ENCODE data around the gene NR1D2.
A peak's percentile ranks its signal among the peaks of the same experiment; 100 is the strongest.

NR1D2 gene

DNA sequence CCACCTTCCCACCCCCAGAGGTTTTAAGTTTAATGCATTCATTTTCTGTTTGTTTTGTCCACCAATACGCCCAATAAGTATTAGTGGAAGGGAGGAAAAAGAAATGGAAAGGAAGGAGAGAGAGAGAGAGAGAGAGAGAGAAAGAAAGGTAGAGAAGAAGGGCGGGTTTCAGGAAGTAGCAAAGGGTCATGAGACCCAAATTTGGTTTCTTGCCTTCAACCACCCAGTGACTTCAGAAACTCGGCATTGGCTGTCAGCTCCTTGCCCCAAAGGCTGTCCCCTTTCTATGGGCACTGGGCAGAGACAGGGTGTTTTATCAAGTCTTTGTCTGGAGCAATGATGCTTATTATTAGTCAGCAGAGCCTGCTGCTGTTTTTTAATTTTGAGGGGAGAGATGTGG lies 13.5 kb upstream of the NR1D2 start:
- no peaks in the 10 kb centered on the region for H3K36me3 ChIP-seq (ENCODE audit: control insufficient read depth, insufficient read depth, low read length)
- no peaks in the 10 kb centered on the region for H3K9me3 ChIP-seq (ENCODE audit: control insufficient read depth, low read length)
- no peak overlapping the region for H3K27ac ChIP-seq (ENCODE audit: low read depth, low read length, severe bottlenecking)
- H3K4me3 ChIP-seq (ENCODE audit: extremely low read depth, insufficient read depth, low read length, poor library complexity, severe bottlenecking): no peak overlapping the region
- WGBS, 2 experiments (ENCODE audit: insufficient coverage in 2 of 2): 90 to 100% methylated on average over 2 to 3 of the region's 3 CpGs
- H3K4me1 ChIP-seq (ENCODE audit: control insufficient read depth, insufficient read depth, low read length, poor library complexity, severe bottlenecking): peaks cover 7% of the 10 kb centered on the region

DNA sequence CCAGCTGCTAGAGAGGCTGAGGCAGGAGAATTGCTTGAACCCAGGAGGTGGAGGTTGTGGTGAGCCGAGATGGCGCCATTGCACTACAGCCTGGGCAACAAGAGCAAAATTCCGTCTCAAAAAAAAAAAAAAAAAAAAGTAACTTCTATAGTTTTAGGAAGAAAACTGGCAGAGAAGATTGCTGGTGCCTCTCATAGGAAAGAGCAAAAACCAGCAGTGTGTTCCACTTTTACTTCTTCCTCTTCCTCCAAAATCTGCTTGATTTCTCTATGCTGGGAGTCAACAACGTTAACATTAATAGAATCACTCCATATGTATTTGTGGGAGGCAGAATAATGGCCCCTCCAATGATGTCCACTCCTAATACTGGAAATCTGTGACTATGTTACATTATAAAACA lies 12.5 kb upstream of the NR1D2 start:
- Histone ChIP-seq H3K9me3 (ENCODE audit: control insufficient read depth, low read length) (no peaks in the 10 kb centered on the region), H3K4me1 (ENCODE audit: control insufficient read depth, insufficient read depth, low read length, poor library complexity, severe bottlenecking) (peaks cover 7% of the 10 kb centered on the region), H3K36me3 (ENCODE audit: control insufficient read depth, insufficient read depth, low read length) (no peaks in the 10 kb centered on the region), H3K27ac (ENCODE audit: low read depth, low read length, severe bottlenecking) (no peak overlapping the region), H3K4me3 (ENCODE audit: extremely low read depth, insufficient read depth, low read length, poor library complexity, severe bottlenecking) (no peak overlapping the region)
- 93% methylated on average over 2 of the region's 4 CpGs; no CpG with 5 or more reads in 1 of the 2 experiments for WGBS, 2 experiments (ENCODE audit: insufficient coverage in 2 of 2)

DNA sequence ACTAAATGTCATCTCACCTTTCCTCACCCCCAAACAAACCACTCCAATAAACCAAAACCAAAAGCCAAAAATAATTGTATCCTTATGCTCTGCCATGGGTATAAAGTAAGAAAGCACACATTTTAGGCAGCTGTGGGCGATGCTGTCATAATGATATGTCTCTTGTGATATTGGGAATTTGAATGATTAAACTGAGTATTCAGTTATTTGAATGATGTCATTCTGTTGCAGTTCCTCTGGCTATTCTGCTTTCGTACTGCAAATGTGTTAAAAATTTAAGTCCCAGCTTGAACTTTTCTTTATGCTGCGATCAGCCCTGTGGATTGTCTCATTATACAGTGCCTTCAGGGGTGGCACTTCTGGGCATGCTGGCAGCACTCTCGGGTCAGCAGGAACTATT lies 10.8 kb upstream of the NR1D2 start:
- peaks cover 8% of the 10 kb centered on the region for H3K9me3 ChIP-seq (ENCODE audit: control insufficient read depth, low read length)
- H3K4me1 ChIP-seq (ENCODE audit: control insufficient read depth, insufficient read depth, low read length, poor library complexity, severe bottlenecking): peaks cover 2% of the 10 kb centered on the region
- H3K36me3 ChIP-seq (ENCODE audit: control insufficient read depth, insufficient read depth, low read length): no peaks in the 10 kb centered on the region
- 68 to 91% methylated on average over 3 to 4 of the region's 4 CpGs for WGBS, 2 experiments (ENCODE audit: insufficient coverage in 2 of 2)
- H3K4me3 ChIP-seq (ENCODE audit: extremely low read depth, insufficient read depth, low read length, poor library complexity, severe bottlenecking): no peak overlapping the region
- H3K27ac ChIP-seq (ENCODE audit: low read depth, low read length, severe bottlenecking): no peak overlapping the region

DNA sequence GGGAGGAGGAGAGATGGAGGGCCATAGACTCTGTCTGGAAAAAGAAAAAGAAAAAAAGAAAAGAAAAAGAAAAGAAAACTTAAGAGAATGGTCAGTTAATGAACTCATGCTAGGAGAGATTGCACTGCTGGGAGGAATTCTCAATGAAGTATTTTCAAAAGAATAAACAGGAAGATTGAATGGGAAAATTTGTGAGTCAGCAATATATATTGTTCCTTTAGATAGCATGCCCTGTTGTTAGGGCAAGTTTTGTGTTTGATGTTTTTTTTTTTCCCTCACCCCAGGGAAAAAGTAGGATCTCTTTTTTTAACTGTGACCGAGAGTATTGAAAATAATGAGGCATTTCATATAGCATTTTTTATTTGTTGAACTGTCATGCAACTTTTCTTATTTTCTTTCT lies 7.8 kb upstream of the NR1D2 start:
- H3K27ac ChIP-seq (ENCODE audit: low read depth, low read length, severe bottlenecking): no peak overlapping the region
- peaks cover 8% of the 10 kb centered on the region for H3K9me3 ChIP-seq (ENCODE audit: control insufficient read depth, low read length)
- H3K36me3 ChIP-seq (ENCODE audit: control insufficient read depth, insufficient read depth, low read length): no peaks in the 10 kb centered on the region
- no peaks in the 10 kb centered on the region for H3K4me1 ChIP-seq (ENCODE audit: control insufficient read depth, insufficient read depth, low read length, poor library complexity, severe bottlenecking)
- WGBS, 2 experiments (ENCODE audit: insufficient coverage in 2 of 2): no CpG with 5 or more reads among the region's 1 CpG
- H3K4me3 ChIP-seq (ENCODE audit: extremely low read depth, insufficient read depth, low read length, poor library complexity, severe bottlenecking): no peak overlapping the region

DNA sequence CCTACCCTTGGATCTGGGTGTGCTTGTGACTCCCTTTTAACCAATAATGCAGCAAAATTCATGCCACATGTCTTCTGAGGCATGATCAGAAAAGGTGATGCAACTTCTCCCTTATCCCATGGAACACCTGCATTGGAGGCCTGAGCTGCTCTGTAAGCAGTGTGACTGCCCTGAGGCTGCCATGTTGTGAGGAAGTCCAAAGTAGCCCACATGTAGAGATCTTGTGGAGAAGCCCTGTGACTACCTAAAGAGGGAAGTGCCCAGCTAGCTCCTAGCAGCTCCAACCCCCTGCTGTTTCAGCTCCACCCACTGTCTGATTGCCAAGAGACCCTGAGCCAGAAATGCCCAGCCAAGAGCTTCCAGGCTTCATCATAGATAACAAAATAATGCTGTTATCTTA lies 6.4 kb upstream of the NR1D2 start:
- Histone ChIP-seq H3K4me1 (ENCODE audit: control insufficient read depth, insufficient read depth, low read length, poor library complexity, severe bottlenecking) (no peaks in the 10 kb centered on the region), H3K9me3 (ENCODE audit: control insufficient read depth, low read length) (peaks cover 8% of the 10 kb centered on the region), H3K4me3 (ENCODE audit: extremely low read depth, insufficient read depth, low read length, poor library complexity, severe bottlenecking) (no peak overlapping the region), H3K27ac (ENCODE audit: low read depth, low read length, severe bottlenecking) (no peak overlapping the region), H3K36me3 (ENCODE audit: control insufficient read depth, insufficient read depth, low read length) (no peaks in the 10 kb centered on the region)

DNA sequence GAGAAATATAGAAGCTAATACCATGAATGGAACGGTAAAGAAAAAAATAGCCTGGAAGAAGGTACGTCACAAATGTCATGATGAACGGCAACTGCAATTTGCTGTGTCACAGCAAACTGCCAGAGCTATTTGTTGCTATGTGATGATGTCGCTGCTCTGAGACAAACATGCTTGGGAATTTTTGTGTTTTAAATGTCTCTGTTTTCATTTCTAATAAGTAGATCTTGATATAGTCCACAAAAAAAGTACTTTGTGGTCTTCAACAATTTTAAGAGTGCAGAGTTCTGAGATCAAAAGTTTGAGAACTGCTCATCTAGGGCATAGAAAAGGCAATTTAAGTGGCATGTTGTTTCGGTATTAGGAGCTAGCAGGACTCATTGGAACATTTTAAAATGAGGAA lies 4.3 kb upstream of the NR1D2 start:
- H3K27ac ChIP-seq (ENCODE audit: low read depth, low read length, severe bottlenecking): peak overlapping the region; percentile 57
- H3K36me3 ChIP-seq (ENCODE audit: control insufficient read depth, insufficient read depth, low read length): no peaks in the 10 kb centered on the region
- peaks cover 8% of the 10 kb centered on the region for H3K9me3 ChIP-seq (ENCODE audit: control insufficient read depth, low read length)
- no peak overlapping the region for H3K4me3 ChIP-seq (ENCODE audit: extremely low read depth, insufficient read depth, low read length, poor library complexity, severe bottlenecking)
- no peaks in the 10 kb centered on the region for H3K4me1 ChIP-seq (ENCODE audit: control insufficient read depth, insufficient read depth, low read length, poor library complexity, severe bottlenecking)
- WGBS, 2 experiments (ENCODE audit: insufficient coverage in 2 of 2): 83 to 90% methylated on average over 3 to 4 of the region's 5 CpGs

DNA sequence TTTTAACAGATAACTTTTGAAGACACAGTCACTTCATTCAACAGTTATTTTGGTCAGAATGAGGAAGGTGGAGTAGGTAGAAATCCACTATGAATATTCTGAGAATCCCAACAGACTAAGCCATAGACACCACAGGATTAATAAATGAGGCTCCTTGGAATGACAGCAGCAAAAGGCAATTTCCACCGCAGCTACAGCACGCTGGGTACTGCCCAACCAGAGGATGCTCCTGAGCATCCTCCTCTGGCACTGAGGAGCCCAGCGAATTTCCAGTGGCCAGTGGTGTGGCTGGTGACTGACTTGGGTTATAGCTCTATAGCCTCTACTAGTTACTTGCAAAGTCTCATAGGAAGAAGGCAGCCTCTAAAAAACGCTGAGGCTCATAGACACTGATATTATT lies 3.6 kb upstream of the NR1D2 start:
- H3K4me3 ChIP-seq (ENCODE audit: extremely low read depth, insufficient read depth, low read length, poor library complexity, severe bottlenecking): no peak overlapping the region
- whole genome bisulfite sequencing, 2 experiments (ENCODE audit: insufficient coverage in 2 of 2): 71 to 86% methylated on average over 2 to 3 of the region's 4 CpGs
- H3K27ac ChIP-seq (ENCODE audit: low read depth, low read length, severe bottlenecking): no peak overlapping the region
- H3K4me1 ChIP-seq (ENCODE audit: control insufficient read depth, insufficient read depth, low read length, poor library complexity, severe bottlenecking): peaks cover under 1% of the 10 kb centered on the region
- peaks cover 8% of the 10 kb centered on the region for H3K9me3 ChIP-seq (ENCODE audit: control insufficient read depth, low read length)
- H3K36me3 ChIP-seq (ENCODE audit: control insufficient read depth, insufficient read depth, low read length): no peaks in the 10 kb centered on the region

DNA sequence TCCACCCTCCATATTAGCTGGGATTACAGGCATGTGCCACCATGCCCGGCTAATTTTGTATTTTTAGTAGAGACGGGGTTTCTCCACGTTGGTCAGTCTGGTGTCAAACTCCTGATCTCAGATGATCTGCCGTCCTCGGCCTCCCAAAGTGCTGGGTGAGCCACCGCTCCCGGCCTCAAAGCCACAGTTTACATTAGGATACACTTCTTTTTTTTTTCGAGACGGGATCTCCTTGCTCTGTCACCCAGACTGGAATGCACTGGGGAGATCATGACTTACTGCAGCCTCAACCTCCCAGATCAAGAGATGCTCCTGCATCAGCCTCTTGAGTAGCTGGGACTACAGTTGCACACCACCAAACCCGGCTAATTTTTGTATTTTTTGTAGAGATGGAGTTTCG lies 2.5 kb upstream of the NR1D2 start:
- Histone ChIP-seq H3K27ac (ENCODE audit: low read depth, low read length, severe bottlenecking) (no peak overlapping the region), H3K4me3 (ENCODE audit: extremely low read depth, insufficient read depth, low read length, poor library complexity, severe bottlenecking) (no peak overlapping the region), H3K9me3 (ENCODE audit: control insufficient read depth, low read length) (peaks cover 8% of the 10 kb centered on the region), H3K36me3 (ENCODE audit: control insufficient read depth, insufficient read depth, low read length) (no peaks in the 10 kb centered on the region), H3K4me1 (ENCODE audit: control insufficient read depth, insufficient read depth, low read length, poor library complexity, severe bottlenecking) (peaks cover 7% of the 10 kb centered on the region)
- 93% methylated on average over 7 to 10 of the region's 11 CpGs for WGBS, 2 experiments (ENCODE audit: insufficient coverage in 2 of 2)

DNA sequence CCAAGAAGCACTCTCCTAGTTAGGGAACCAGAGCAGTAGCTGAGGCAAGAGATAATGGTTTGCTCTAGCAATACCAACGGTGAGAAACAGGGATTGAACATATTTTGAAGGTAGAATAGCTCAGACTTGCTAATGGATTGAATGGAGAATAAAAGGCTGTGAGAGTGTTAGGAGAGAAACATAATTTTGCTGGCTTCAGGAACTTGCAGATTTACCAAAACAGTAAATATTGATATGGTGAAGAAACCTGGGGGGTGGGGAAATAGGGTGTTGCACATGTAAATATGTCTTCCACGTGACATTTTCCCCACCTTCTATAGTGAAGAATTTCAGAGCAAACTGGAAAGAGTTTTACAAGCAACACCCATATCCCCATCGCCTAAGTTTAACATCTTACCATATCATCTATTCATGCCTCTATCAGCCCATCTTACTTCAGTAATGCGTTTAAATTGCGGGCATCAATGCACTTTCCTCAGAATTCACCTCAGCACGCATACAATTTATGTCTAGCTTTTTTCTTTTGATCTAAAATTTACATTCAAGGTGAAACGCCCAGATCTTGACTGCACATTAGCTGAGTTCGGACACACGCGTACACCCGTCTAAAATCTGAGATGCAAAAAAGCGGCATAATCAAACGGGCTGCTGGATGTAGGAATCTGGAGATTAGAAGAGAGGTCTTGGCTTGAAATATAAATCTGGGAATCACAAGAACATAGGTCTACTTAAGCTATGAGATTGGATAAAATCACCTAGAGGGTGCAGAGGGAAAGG lies 891 bp upstream of the NR1D2 start:
- WGBS, 2 experiments (ENCODE audit: insufficient coverage in 2 of 2): 6 to 13% methylated on average over 6 to 10 of the region's 13 CpGs

DNA sequence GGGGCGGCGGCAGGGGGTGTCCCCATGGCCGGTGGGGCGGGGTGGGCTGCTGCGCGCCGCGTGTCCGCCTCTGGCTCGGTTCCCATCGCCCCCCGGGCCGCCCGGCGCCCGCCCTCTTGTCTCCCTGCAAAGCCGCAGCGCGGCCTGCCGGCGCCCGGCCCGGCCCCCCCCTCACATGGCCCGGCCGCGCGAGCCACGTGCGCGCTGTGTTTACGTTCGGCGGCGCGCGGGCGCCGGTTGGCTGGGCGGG lies 502 bp downstream of the NR1D2 start:
- 0% methylated on average over 24 of the region's 39 CpGs; no CpG with 5 or more reads in 1 of the 2 experiments for WGBS, 2 experiments (ENCODE audit: insufficient coverage in 2 of 2)
- Histone ChIP-seq H3K4me1 (ENCODE audit: control insufficient read depth, insufficient read depth, low read length, poor library complexity, severe bottlenecking) (peaks cover 12% of the 10 kb centered on the region), H3K36me3 (ENCODE audit: control insufficient read depth, insufficient read depth, low read length) (peaks cover 9% of the 10 kb centered on the region), H3K27ac (ENCODE audit: low read depth, low read length, severe bottlenecking) (peak overlapping the region; percentile 99), H3K4me3 (ENCODE audit: extremely low read depth, insufficient read depth, low read length, poor library complexity, severe bottlenecking) (peak overlapping the region; percentile 59), H3K9me3 (ENCODE audit: control insufficient read depth, low read length) (no peaks in the 10 kb centered on the region)

More for the DNA sequence above, 891 bp upstream of the NR1D2 start:
- no peaks in the 10 kb centered on the region for H3K9me3 ChIP-seq (ENCODE audit: control insufficient read depth, low read length)
- H3K36me3 ChIP-seq (ENCODE audit: control insufficient read depth, insufficient read depth, low read length): peaks cover 7% of the 10 kb centered on the region
- peak overlapping the region; percentile 67 for H3K27ac ChIP-seq (ENCODE audit: low read depth, low read length, severe bottlenecking)
- H3K4me1 ChIP-seq (ENCODE audit: control insufficient read depth, insufficient read depth, low read length, poor library complexity, severe bottlenecking): peaks cover 12% of the 10 kb centered on the region
- H3K4me3 ChIP-seq (ENCODE audit: extremely low read depth, insufficient read depth, low read length, poor library complexity, severe bottlenecking): peak overlapping the region; percentile 59

DNA sequence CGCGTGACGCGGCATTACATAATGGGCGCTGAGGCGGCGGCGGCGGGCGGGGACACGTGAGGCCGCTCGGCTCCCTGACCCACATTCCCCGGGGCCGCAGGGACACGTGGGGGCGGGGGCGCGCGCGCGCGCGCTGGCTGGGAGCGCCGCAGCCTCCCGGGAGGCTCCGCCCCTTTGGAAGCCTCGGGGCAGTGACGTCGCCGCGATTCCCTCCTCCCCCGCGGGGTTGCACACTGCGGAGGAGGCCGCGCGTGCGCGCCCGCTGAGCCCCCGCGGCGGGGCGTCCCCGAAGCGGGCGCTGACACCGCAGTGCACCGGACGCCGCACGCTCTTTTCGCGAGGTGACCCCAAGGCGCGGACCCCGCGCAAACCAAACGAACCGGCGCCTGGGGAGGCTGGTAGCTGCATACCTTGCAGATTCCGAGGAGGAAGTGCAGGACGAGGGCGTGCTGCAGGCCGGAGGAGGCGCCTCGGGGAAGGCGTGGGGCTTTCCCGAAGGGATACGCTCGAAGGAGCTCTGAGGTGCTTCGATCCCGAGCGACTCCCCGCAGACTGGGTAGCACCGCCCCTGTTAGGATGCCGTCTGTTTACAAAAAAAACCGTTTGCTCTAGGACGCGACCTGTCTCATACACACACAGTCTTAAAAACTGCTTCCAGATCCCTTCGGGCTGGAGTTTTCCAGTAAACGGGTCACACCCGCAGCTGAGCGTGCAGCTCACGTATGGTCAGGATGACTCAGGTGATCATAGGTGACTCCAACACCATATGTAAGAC lies 1.0 kb downstream of the NR1D2 start:
- Histone ChIP-seq H3K36me3 (ENCODE audit: control insufficient read depth, insufficient read depth, low read length) (peaks cover 9% of the 10 kb centered on the region), H3K4me3 (ENCODE audit: extremely low read depth, insufficient read depth, low read length, poor library complexity, severe bottlenecking) (peak overlapping the region; percentile 59), H3K9me3 (ENCODE audit: control insufficient read depth, low read length) (no peaks in the 10 kb centered on the region), H3K27ac (ENCODE audit: low read depth, low read length, severe bottlenecking) (peak overlapping the region; percentile 99), H3K4me1 (ENCODE audit: control insufficient read depth, insufficient read depth, low read length, poor library complexity, severe bottlenecking) (peaks cover 12% of the 10 kb centered on the region)
- 0% methylated on average over 49 to 73 of the region's 87 CpGs for WGBS, 2 experiments (ENCODE audit: insufficient coverage in 2 of 2)

Data from mesodermal cell (in vitro differentiated cells).